Endothelial cell of umbilical vein (primary cell): ENCODE data around the gene SEMA4C. TPM values are rescaled to one million over a fixed set of nuclear protein-coding genes. Genes with fewer than 3 reads are reported as not detected.

Experiments used
- BruUV-seq: library from RNA; stranded (reverse); fragments of 400-500 nt; replicated peaks from 2 replicates; lab custom pipeline; 2021; lab: Mats Ljungman, UMichigan
- CTCF ChIA-PET: fragments of 300-600, 350-600 bp; sonication (Branson Sonifier 250); formaldehyde crosslinking; loops from one replicate; lab custom pipeline; 2021; ENCODE audit warnings: antibody characterized with exemption, inconsistent platforms; lab: Charles Lee
- POLR2A ChIA-PET: fragments of 300-600, 350-600 bp; sonication (Branson Sonifier 250); formaldehyde crosslinking; loops from one replicate; lab custom pipeline; 2021; ENCODE audit warnings: antibody characterized with exemption, inconsistent platforms; lab: Charles Lee
- DNase-seq: peaks from one replicate; pipeline ENCODE4 v3.0.0-alpha.2; 2011; ENCODE audit warnings: low read depth, low spot score
- FAIRE-seq: peaks from 2 replicates; lab custom pipeline; 2011; peaks lifted over from hg19 to GRCh38; lab: Jason Lieb, UNC
- H2AFZ ChIP-seq: 2 replicates; pipeline ENCODE4 v1.6.0; 2012; ENCODE audit warnings: low read depth, low read length, control low read depth, inconsistent platforms
- H3K27ac ChIP-seq: 2 replicates; pipeline ENCODE4 v1.5.1; 2011; ENCODE audit warnings: low read depth, mild to moderate bottlenecking, control low read depth, low read length, moderate library complexity; ENCODE audit not compliant: insufficient read depth
- H3K27me3 ChIP-seq, 2 experiments: 2 replicates each; pipeline versions ENCODE4 v1.6.0 to v1.6.1; 2011; ENCODE audit warnings: low read length in 2 of 2, mixed read lengths in 1 of 2; ENCODE audit not compliant: control insufficient read depth in 2 of 2, insufficient read depth in 2 of 2
- H3K36me3 ChIP-seq, 2 experiments: 2 replicates in 1 of 2; 3 replicates in 1 of 2; pipeline ENCODE4 v1.5.1; 2011; ENCODE audit warnings: low read length in 2 of 2, mild to moderate bottlenecking in 1 of 2, moderate library complexity in 1 of 2; ENCODE audit not compliant: control insufficient read depth in 2 of 2, insufficient read depth in 2 of 2; ENCODE audit errors: extremely low read depth in 1 of 2
- H3K4me1 ChIP-seq: 3 replicates; pipeline ENCODE4 v1.5.1; 2011; ENCODE audit warnings: mild to moderate bottlenecking, low read length; ENCODE audit not compliant: control insufficient read depth, insufficient read depth; ENCODE audit errors: extremely low read depth
- H3K4me2 ChIP-seq: 2 replicates; pipeline ENCODE4 v1.6.1; 2011; ENCODE audit warnings: low read length, control low read depth, mixed read lengths; ENCODE audit not compliant: insufficient read depth
- H3K4me3 ChIP-seq, 3 experiments: fragments of 200-600 bp in 1 of 3; sonication (generic), shearing (Covaris generic) in 1 of 3; replicated peaks in 1 of 3; 2 replicates each; pipeline ENCODE4 v1.5.1; 2011 to 2016; ENCODE audit warnings: control low read depth in 3 of 3, low read length in 3 of 3, mild to moderate bottlenecking in 2 of 3, inconsistent platforms in 1 of 3, low read depth in 1 of 3, moderate library complexity in 1 of 3; ENCODE audit not compliant: insufficient read depth in 1 of 3
- H3K79me2 ChIP-seq: 2 replicates; pipeline ENCODE4 v1.6.0; 2012; ENCODE audit warnings: low read length, inconsistent platforms; ENCODE audit not compliant: control insufficient read depth, insufficient read depth
- H3K9ac ChIP-seq: replicated peaks from 2 replicates; pipeline ENCODE3; 2011; ENCODE audit warnings: low read length, control low read depth; ENCODE audit not compliant: insufficient read depth; ENCODE audit errors: extremely low read depth
- H3K9me1 ChIP-seq: replicated peaks from 3 replicates; pipeline ENCODE4 v1.6.0; 2011; ENCODE audit warnings: mild to moderate bottlenecking, low read length; ENCODE audit not compliant: control insufficient read depth, insufficient read depth; ENCODE audit errors: extremely low read depth
- H3K9me3 ChIP-seq: replicated peaks from 2 replicates; pipeline ENCODE4 v1.5.1; 2012; ENCODE audit warnings: low read length, inconsistent platforms; ENCODE audit not compliant: control insufficient read depth, insufficient read depth
- H4K20me1 ChIP-seq: replicated peaks from 2 replicates; pipeline ENCODE3; 2011; ENCODE audit warnings: mild to moderate bottlenecking, low read length; ENCODE audit not compliant: control insufficient read depth, insufficient read depth; ENCODE audit errors: extremely low read depth
- EZH2 ChIP-seq: IDR thresholded peaks from 2 replicates; pipeline ENCODE4 v1.6.1; 2012; ENCODE audit warnings: borderline replicate concordance, low read depth, mild to moderate bottlenecking, moderate library complexity, low read length, inconsistent platforms; ENCODE audit not compliant: severe bottlenecking
- FOS ChIP-seq: IDR thresholded peaks from 2 replicates; pipeline ENCODE4 v1.6.1; 2011; ENCODE audit warnings: mild to moderate bottlenecking, low read length, moderate library complexity, borderline replicate concordance; ENCODE audit not compliant: insufficient read depth
- GATA2 ChIP-seq: IDR thresholded peaks from 2 replicates; pipeline ENCODE4 v1.7.0; 2011; ENCODE audit warnings: low read depth, mild to moderate bottlenecking, moderate library complexity, mixed read lengths, low read length; ENCODE audit not compliant: insufficient read length, insufficient read depth
- JUN ChIP-seq: IDR thresholded peaks from 2 replicates; pipeline ENCODE4 v1.6.1; 2011; ENCODE audit warnings: borderline replicate concordance, low read depth; ENCODE audit not compliant: insufficient read length, insufficient read depth
- MYC ChIP-seq: IDR thresholded peaks from one replicate; pipeline ENCODE4 v1.6.1; 2011; ENCODE audit warnings: mild to moderate bottlenecking, low read depth, low read length
- POLR2A ChIP-seq: IDR thresholded peaks from 2 replicates; pipeline ENCODE4 v1.6.1; 2012; ENCODE audit warnings: low read depth, mild to moderate bottlenecking, control low read depth, low read length
- POLR2AphosphoS5 ChIP-seq: IDR thresholded peaks from 2 replicates; pipeline ENCODE4 v1.6.1; 2012; ENCODE audit warnings: low read depth, mild to moderate bottlenecking, control low read depth, low read length, moderate library complexity; ENCODE audit not compliant: insufficient read depth
- dilution Hi-C: fragments of 300-500 bp; cut with MboI; formaldehyde crosslinking; loops from one replicate; pipeline ENCODE4 v1.15.0; 2019; ENCODE audit warnings: low sequenced_read_pairs; ENCODE audit not compliant: extremely low pct_ligation_motif_present
- intact Hi-C: fragments of 100-400 bp; cut with micrococcal nuclease; formaldehyde crosslinking; loops from one replicate; pipeline ENCODE4 v1.10.0; 2022
- polyA plus RNA-seq, 4 experiments: library from polyadenylated mRNA; depleted of rRNA in 3 of 4; stranded (reverse) in 3 of 4; unstranded in 1 of 4; fragments of >200 nt; gene quantifications; 2 replicates each; pipeline versions ENCODE4 v1.2.1 to v1.2.3, GENCODE V29; 2011 to 2012; ENCODE audit warnings: missing spikeins in 1 of 4
- total RNA-seq: library from RNA; stranded (reverse); gene quantifications from 2 replicates; pipeline ENCODE4 v1.2.3, GENCODE V29; 2021
- TF ChIP-seq, protein P1 (sequence below): IDR thresholded peaks from 2 replicates; pipeline ENCODE4 v1.6.1; 2011; ENCODE audit not compliant: insufficient read depth, insufficient read length
- TF ChIP-seq, protein P2 (sequence below), 2 donors: IDR thresholded peaks; 1 replicate in 1 of 2; 2 replicates in 1 of 2; pipeline ENCODE4 v1.5.1; 2011; ENCODE audit warnings: low read length in 2 of 2, mild to moderate bottlenecking in 2 of 2, moderate library complexity in 2 of 2, control low read depth in 1 of 2, inconsistent platforms in 1 of 2, low read depth in 1 of 2; ENCODE audit not compliant: insufficient read depth in 1 of 2; ENCODE audit errors: extremely low read depth in 1 of 2

The SEMA4C gene
- total and polyA plus RNA-seq, 2 donors (not counting 3 experiments of a cell fraction or from before 2014, with no cell fraction given) = 16.4 to 17.3 TPM

DNA sequence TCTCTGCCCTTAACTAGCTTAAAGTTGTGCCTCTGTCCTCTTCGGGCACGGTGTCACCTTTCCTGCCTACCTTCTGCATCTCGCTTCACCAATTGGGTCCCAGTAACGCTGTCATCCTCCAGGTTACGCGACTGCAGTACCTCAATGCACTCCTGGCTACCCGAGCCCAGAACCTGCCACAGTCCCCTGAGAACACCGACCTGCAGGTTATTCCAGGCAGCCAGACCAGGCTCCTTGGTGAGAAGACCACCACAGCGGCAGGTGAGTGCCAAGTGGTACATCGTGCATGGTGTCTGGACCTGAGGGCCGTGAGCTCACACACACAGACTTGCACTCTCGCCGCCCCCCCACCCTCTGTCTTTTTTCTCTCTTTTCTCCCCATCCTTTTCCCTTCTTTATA, 41.0 kb downstream of the SEMA4C start:
- FAIRE-seq = no peak
- CTCF ChIA-PET = no interaction called here
- H3K9ac ChIP-seq = no peak overlapping the region
- no peak for DNase-seq
- H3K27ac ChIP-seq = no peak overlapping the region
- no peaks in the 10 kb centered on the region for H3K4me1 ChIP-seq
- H4K20me1 ChIP-seq = no peaks in the 10 kb centered on the region
- H3K9me1 ChIP-seq = no peaks in the 10 kb centered on the region
- intact Hi-C loops (no loop called here), dilution Hi-C loops (no loop called here)
- H3K4me3 ChIP-seq = no peak overlapping the region
- no peaks in the 10 kb centered on the region for H3K79me2 ChIP-seq
- no peaks in the 10 kb centered on the region for H3K27me3 ChIP-seq
- POLR2A ChIA-PET = no interaction called here
- TF ChIP-seq EZH2 = no peak
- no peak for TF ChIP-seq JUN
- TF ChIP-seq GATA2 = no peak
- no peak for TF ChIP-seq FOS
- TF ChIP-seq, protein P1, sequence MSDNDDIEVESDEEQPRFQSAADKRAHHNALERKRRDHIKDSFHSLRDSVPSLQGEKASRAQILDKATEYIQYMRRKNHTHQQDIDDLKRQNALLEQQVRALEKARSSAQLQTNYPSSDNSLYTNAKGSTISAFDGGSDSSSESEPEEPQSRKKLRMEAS = no peak
- no peak for TF ChIP-seq MYC
- TF ChIP-seq, protein P2, sequence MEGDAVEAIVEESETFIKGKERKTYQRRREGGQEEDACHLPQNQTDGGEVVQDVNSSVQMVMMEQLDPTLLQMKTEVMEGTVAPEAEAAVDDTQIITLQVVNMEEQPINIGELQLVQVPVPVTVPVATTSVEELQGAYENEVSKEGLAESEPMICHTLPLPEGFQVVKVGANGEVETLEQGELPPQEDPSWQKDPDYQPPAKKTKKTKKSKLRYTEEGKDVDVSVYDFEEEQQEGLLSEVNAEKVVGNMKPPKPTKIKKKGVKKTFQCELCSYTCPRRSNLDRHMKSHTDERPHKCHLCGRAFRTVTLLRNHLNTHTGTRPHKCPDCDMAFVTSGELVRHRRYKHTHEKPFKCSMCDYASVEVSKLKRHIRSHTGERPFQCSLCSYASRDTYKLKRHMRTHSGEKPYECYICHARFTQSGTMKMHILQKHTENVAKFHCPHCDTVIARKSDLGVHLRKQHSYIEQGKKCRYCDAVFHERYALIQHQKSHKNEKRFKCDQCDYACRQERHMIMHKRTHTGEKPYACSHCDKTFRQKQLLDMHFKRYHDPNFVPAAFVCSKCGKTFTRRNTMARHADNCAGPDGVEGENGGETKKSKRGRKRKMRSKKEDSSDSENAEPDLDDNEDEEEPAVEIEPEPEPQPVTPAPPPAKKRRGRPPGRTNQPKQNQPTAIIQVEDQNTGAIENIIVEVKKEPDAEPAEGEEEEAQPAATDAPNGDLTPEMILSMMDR (IDR thresholded peaks at IDR 0.05; ENCODE audit: extremely low read depth in 1 of 2, insufficient read depth in 1 of 2, low read depth in 1 of 2, low read length in 2 of 2) = no peak
- no peak for TF ChIP-seq POLR2A
- no peak for TF ChIP-seq POLR2AphosphoS5
- peaks cover 2 to 38% of the 10 kb centered on the region in 2 experiments for H3K36me3 ChIP-seq
- BruUV-seq = no TSS peak
- no peak overlapping the region for H3K4me2 ChIP-seq
- no peaks in the 10 kb centered on the region for H3K9me3 ChIP-seq
- no peak overlapping the region for H2AFZ ChIP-seq
